T-helper 2 cell treated with Interferon-gamma antibody and Interleukin-4, amounts not matched to agents 100 ng/mL and 5 ng/mL, for 36 hours (primary cell): ENCODE measurements around the gene AP1G2. TPM values are rescaled to one million over a fixed set of nuclear protein-coding genes. Genes with fewer than 3 reads are reported as not detected.

Experiments
- intact Hi-C: fragments of 100-400 bp; cut with micrococcal nuclease; formaldehyde crosslinking; loops from one replicate; pipeline ENCODE4 v1.15.1; 2023
- total RNA-seq: library from RNA; stranded (reverse); gene quantifications from 2 replicates; pipeline ENCODE4 v1.2.3, GENCODE V29; 2022

Gene AP1G2
- total RNA-seq, 1 donor from 2014 or later: 251 TPM

DNA sequence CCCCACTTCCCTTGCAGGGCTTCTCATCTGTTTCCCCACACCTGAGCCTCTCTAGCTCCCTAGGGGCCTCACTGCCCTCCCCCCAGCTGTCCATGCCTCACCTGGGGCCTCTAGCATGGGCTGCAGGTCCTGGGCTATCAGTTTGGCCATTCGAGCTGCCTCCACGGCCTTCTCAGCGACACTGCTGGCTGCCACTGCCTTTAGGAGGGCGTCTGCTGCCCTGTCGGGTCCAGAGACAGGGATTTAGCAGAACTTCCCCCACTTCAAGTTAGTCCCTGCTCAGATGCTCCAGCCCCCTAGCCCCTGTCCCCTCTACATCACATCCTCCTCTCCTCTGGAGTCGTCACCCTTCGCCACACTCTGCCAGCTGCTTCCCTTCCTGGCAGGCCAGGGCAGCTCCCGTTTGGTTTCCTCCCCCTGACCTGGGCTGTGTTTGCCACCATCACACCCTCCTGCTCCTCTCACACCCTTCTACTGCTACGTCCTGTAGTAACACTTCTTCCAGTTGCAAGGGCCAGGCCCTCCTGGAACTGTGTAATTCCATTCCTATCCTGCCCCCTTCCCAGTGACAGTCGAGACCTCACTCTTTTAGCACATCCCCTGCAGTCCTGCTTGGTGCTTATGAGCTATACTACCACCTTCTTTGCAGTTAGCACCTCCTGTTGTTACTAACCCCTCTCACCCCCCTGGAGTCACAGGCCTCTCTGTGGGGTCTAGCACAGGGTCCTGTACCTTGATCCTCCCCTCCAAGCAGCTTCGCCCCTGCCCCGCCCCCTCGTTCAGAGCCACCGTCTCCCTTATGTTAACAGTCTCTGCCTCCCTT is 4.3 kb upstream of the AP1G2 start:
- intact Hi-C loops: no loop called here

- intact Hi-C loops: no loop called here
These were observed 3.4 kb upstream of the AP1G2 start for GRCh38 chr14:23570806-23571483.

- intact Hi-C loops: loop anchor here (5.0 kb wide), 1 partner anchor 247 kb away; the partner anchor contains the start of gene PABPN1
These were observed 2.0 kb upstream of the AP1G2 start for GRCh38 chr14:23569443-23570151.

DNA sequence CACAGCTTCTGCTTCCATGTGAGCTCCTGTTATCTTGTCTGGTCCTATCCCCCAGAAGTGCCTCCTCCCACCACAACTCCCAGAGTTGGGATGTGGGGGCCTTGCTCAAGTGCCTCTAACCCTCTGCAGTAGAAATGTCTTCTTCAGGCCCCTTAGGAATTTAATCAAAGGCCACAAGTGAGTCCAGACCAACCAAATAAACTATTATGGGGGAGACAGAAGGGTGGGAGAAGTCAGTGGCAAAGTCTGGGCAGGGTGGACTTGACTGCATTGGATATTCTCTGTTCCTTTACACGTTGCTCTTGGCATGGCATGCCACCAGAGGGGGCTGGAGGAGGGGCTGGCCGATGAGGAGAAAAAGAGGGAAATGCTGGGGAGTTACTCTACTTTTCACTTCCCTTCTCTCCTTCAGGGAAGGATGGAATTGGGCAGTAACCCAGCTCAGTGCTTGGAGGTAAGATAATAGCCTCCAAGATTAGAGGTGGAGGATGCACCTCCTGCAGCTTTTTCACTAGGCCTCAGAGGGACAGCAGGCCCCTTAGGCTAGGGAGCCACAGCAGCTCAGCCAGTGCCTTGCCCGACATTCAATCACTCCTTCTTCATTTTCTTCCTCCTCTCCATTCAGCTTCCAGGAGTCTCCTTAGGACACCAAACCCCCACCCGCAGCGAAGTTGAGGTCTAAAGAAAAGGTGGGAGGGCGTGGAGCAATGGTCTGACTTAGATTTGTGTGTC is 1.2 kb upstream of the AP1G2 start:
- intact Hi-C loops: loop anchor here (5.0 kb wide), 1 partner anchor 246 kb away; the partner anchor contains the start of gene PABPN1

GRCh38 chr14:23568021-23568599 is 519 bp upstream of the AP1G2 start:
- intact Hi-C loops: loop anchor here (5.0 kb wide), 1 partner anchor 246 kb away; the partner anchor contains the start of gene PABPN1

DNA sequence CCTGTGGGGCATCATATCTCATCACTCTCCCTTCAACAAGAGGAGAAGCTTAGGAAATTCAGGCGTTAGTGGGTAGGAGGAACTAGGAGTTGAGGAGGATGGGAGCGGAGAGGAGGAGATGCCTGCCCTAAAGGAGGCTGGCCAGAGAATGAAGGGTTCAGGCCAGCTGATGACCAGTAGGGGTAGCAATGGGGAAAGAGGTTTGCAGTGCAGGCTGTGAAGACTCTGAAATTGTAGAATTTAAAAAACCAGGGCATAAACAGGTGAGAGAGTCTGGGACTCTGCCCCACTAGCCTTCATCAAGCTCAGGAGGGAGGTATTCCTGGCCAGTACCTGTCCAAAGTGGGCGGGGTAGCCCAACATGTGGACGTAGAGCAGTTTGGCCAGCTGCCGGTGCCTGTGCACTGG is 809 bp downstream of the AP1G2 start:
- intact Hi-C loops: loop anchor here (1.0 to 5.0 kb wide), 5 partner anchors 11 to 548 kb away; partner anchors contain the start of genes DCAF11, NGDN, NRL and PABPN1

GRCh38 chr14:23566112-23566777 is 1.3 kb downstream of the AP1G2 start:
- intact Hi-C loops: loop anchor here (2.0 to 5.0 kb wide), 2 partner anchors 15 to 244 kb away; partner anchors contain the start of genes PABPN1 and ZFHX2

DNA sequence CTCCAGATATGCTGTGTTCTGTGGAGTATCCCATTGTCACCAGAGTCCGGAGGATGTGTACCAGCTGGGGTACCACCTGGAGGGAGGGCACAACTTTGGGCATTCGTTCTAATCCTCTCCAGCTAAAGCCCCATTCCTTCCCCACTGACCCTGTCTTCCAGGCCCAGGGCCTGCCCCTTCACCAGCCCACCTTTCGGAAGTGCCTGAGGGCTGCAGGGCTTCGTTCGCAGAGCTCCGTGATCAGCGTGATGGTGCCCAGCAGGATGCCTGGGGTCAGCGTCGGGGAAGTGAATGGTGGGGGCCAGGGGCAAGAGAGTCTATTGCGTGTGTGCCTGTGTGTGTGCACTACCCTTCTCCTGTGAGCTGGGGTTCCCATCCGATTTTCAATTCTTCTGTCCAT is 2.0 kb downstream of the AP1G2 start:
- intact Hi-C loops: loop anchor here (2.0 to 5.0 kb wide), 2 partner anchors 15 to 243 kb away; partner anchors contain the start of genes PABPN1 and ZFHX2

DNA sequence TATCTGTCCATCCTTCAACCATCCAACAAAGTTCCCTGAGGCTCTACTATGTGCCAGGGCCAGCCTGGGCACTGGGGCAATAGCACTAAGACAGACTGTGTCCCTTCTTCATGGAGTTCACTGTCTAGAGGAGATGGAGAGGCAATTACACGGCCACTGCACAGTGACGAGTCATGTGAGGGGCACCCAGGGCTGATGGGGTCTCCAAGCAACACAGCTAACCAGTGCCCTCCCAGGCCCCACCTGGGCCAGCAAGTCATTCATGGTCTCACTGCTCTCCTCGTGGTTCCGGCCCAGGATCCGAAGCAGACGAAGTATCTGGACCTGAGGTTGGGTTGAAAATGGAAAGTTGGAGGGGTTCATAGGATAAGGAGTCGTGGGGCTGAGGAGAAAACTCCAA is 2.7 kb downstream of the AP1G2 start:
- intact Hi-C loops: loop anchor here (5.0 kb wide), 1 partner anchor 243 kb away; the partner anchor contains the start of gene PABPN1

GRCh38 chr14:23564181-23564812 is 3.3 kb downstream of the AP1G2 start:
- intact Hi-C loops: no loop called here

DNA sequence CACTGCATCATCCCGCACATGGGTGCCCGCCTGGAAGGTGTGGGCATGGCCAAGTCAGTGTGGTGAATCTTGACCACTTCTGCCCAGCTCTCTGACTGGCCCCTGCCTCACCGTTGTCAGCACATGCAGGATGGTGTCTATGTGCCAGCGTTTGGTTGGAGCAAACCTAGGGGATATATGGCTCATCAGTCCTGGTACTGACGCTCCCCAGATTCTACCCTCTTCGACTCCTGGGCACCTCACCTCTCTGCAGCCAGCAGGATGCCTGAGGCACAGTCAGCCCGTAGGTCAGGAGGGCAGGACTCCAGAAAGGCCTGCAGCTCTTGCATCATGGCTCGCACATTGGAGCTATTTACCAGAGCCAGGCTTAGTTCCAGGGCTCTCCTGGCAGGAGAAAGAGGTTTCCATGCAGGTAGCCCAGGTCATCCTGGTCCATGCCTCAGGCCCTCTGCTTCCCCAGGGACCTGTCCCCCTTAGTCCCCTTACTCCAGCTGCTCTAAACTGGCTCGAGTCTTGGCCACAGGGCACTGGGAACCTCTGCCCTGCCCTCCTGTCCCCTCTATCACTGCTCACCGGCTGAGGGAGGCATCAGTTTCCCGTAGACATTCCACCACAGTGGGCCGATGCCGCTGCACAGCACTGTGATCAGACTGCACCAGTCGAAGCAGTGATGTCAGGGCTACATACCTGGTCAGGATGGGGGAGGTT is 4.0 kb downstream of the AP1G2 start:
- intact Hi-C loops: no loop called here

- intact Hi-C loops: loop anchor here (1.0 kb wide), 1 partner anchor 85 kb away; no protein-coding TSS in a partner anchor
These were observed 4.6 kb downstream of the AP1G2 start for GRCh38 chr14:23562822-23563472.

DNA sequence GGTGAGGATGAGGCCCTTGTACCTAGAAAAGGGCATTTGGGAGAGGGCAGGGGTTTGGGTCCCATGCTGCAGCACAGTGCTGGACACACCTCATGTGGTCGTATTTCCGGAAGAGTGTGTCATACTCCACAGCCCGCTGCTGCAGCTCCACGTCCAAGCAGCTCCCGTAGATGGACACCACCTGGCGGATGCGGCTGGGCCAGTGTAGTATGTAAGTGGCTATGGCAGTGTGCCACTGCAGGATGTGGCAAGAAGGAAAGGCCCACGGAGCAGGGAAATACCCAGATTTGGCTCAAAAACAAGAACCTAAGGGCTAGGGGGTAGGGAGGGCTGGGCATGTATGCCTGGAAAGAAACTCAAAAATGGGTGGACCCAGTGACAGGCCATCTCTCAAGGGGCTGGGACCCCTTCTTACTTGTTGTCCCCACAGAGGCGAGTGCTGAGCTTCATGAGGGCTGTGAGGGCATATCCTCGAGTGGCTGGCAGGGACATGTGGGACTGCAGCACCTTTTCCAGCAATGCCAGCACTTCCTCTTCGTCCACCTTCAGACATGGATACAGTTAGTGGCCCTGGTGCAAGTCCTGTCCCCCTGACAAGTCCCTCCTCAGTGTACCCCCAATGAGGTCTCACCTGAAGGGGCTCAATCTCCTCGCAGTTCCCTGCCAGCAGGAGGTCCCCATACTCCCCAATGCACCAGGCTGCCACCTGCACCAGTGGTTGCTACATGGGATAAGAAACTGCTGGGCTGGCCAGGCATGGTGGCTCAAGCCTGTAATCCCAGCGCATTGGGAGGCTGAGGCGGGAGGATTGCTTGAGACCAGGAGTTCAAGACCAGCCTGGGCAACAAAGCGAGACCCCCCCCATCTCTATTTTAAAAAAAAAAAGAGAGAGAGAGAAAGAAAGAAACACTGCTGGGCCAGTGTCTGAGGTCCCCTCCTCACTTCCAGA is 5.4 kb downstream of the AP1G2 start:
- intact Hi-C loops: loop anchor here (1.0 kb wide), 1 partner anchor 84 kb away; no protein-coding TSS in a partner anchor

- intact Hi-C loops: no loop called here
These were observed 6.3 kb downstream of the AP1G2 start for GRCh38 chr14:23561259-23561658.

DNA sequence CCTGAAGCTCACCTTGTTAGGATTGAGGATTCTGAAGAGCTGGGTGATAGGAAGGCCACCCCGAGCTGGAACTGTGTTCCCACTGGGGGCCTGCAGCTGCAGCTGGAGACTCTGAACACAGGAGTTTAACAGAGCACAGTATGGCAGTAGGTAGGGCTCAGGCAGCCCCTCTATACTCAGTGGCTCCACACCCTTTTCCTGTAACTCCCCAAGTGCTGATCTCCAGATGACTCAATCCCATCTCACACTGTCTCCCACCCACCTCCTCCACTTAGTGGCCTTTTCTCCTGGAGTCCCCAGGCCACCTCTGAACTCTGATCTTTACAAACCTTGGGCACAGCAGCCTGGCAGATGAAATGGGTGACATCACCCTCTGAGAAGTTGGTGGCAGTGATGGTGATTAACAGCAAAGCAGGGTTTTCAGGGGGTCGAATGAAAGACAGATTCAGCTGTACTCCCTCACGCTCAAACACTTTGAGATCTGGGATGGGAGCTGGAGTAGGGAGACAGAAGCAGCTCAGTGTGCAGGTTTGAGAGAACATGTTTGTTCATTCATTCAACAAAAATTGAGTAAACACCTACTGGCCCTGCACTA is 7.6 kb downstream of the AP1G2 start:
- intact Hi-C loops: loop anchor here (10.0 kb wide), 2 partner anchors 465 to 535 kb away; partner anchors contain the start of genes ACIN1, C14orf119 and PCK2
